IMR-90 (cell line): ENCODE measurements around the gene IFT25. TPM values are rescaled to one million over a fixed set of nuclear protein-coding genes. Genes with fewer than 3 reads are reported as not detected.

Source experiments
- ATAC-seq: fragments of 200-7000 bp; cut with Tn5 transposase; 2 replicates; pipeline ENCODE4 v1.9.1; 2020; ENCODE audit warnings: low read depth, mild to moderate bottlenecking, moderate library complexity
- BruUV-seq: library from RNA; stranded (reverse); fragments of 400-500 nt; replicated peaks from 2 replicates; lab custom pipeline; 2021; lab: Mats Ljungman, UMichigan
- CTCF ChIA-PET: fragments of 300-600 bp; formaldehyde crosslinking; extraction: SDS; loops from one replicate; lab custom pipeline; 2021; ENCODE audit warnings: antibody characterized with exemption; lab: Yijun Ruan, JAX
- POLR2A ChIA-PET: fragments of 300-600 bp; sonication (Branson Sonifier 250); formaldehyde crosslinking; loops from one replicate; lab custom pipeline; 2022; ENCODE audit warnings: antibody characterized with exemption; ENCODE audit not compliant: unreplicated experiment; lab: Charles Lee
- DNase-seq: peaks from one replicate; pipeline ENCODE4 v3.0.0; 2013
- H2AFZ ChIP-seq: replicated peaks from 2 replicates; pipeline ENCODE3; 2013; ENCODE audit warnings: low read length, mild to moderate bottlenecking; ENCODE audit not compliant: poor library complexity
- H2AK5ac ChIP-seq: 2 replicates; pipeline ENCODE4 v1.6.1; 2013; ENCODE audit warnings: low read depth, low read length, inconsistent platforms
- H2AK9ac ChIP-seq: replicated peaks from 2 replicates; pipeline ENCODE3; 2013; ENCODE audit warnings: mild to moderate bottlenecking, low read depth, low read length, moderate library complexity; ENCODE audit not compliant: poor library complexity
- H2BK120ac ChIP-seq: 2 replicates; pipeline ENCODE4 v1.6.1; 2013; ENCODE audit warnings: low read depth, low read length, inconsistent platforms
- H2BK15ac ChIP-seq: 3 replicates; pipeline ENCODE4 v1.6.1; 2013; ENCODE audit warnings: low read depth, low read length, inconsistent platforms
- H2BK20ac ChIP-seq: 2 replicates; pipeline ENCODE4 v1.6.1; 2013; ENCODE audit warnings: low read depth, mild to moderate bottlenecking, inconsistent platforms, low read length, moderate library complexity
- H2BK5ac ChIP-seq: 2 replicates; pipeline ENCODE4 v1.6.1; 2013; ENCODE audit warnings: mild to moderate bottlenecking, low read depth, low read length, inconsistent platforms; ENCODE audit not compliant: poor library complexity, severe bottlenecking
- H3K14ac ChIP-seq: replicated peaks from 2 replicates; pipeline ENCODE4 v1.6.1; 2013; ENCODE audit warnings: low read depth, low read length, inconsistent platforms
- H3K18ac ChIP-seq: 2 replicates; pipeline ENCODE4 v1.6.1; 2013; ENCODE audit warnings: low read depth, low read length, control low read depth
- H3K23ac ChIP-seq: 2 replicates; pipeline ENCODE4 v1.6.1; 2013; ENCODE audit warnings: low read depth, low read length, inconsistent platforms
- H3K27ac ChIP-seq: 2 replicates; pipeline ENCODE4 v1.5.1; 2013; ENCODE audit warnings: mild to moderate bottlenecking, control low read depth, low read length; ENCODE audit not compliant: insufficient read depth
- H3K27me3 ChIP-seq: 2 replicates; pipeline ENCODE4 v1.6.1; 2013; ENCODE audit warnings: low read length; ENCODE audit not compliant: control insufficient read depth, insufficient read depth
- H3K36me3 ChIP-seq: 2 replicates; pipeline ENCODE4 v1.6.1; 2013; ENCODE audit warnings: low read length, mixed read lengths; ENCODE audit not compliant: control insufficient read depth, insufficient read depth
- H3K4ac ChIP-seq: 2 replicates; pipeline ENCODE4 v1.6.1; 2013; ENCODE audit warnings: low read depth, low read length, inconsistent platforms
- H3K4me1 ChIP-seq: 2 replicates; pipeline ENCODE4 v1.6.1; 2013; ENCODE audit warnings: low read length, mixed read lengths; ENCODE audit not compliant: control insufficient read depth, insufficient read depth
- H3K4me2 ChIP-seq: 2 replicates; pipeline ENCODE4 v1.6.1; 2013; ENCODE audit warnings: low read depth, mild to moderate bottlenecking, control low read depth, low read length, moderate library complexity
- H3K4me3 ChIP-seq: 2 replicates; pipeline ENCODE4 v1.5.1; 2013; ENCODE audit warnings: low read depth, mild to moderate bottlenecking, control low read depth, low read length, moderate library complexity; ENCODE audit not compliant: insufficient read depth
- H3K56ac ChIP-seq: 2 replicates; pipeline ENCODE4 v1.6.1; 2013; ENCODE audit warnings: low read length, inconsistent platforms; ENCODE audit not compliant: insufficient read depth; ENCODE audit errors: extremely low read depth
- H3K79me1 ChIP-seq, 2 experiments: 2 replicates each; pipeline ENCODE4 v1.6.1; 2013; ENCODE audit warnings: low read length in 2 of 2, inconsistent platforms in 1 of 2, low read depth in 1 of 2
- H3K9ac ChIP-seq: 2 replicates; pipeline ENCODE4 v1.6.1; 2013; ENCODE audit warnings: low read depth, low read length, control low read depth
- H3K9me1 ChIP-seq: 2 replicates; pipeline ENCODE4 v1.6.1; 2013; ENCODE audit warnings: low read length, inconsistent platforms; ENCODE audit not compliant: insufficient read depth
- H3K9me3 ChIP-seq: 2 replicates; pipeline ENCODE4 v1.6.1; 2013; ENCODE audit warnings: low read length; ENCODE audit not compliant: control insufficient read depth, insufficient read depth
- H4K20me1 ChIP-seq: 2 replicates; pipeline ENCODE4 v1.6.1; 2013; ENCODE audit warnings: low read length, inconsistent platforms; ENCODE audit not compliant: insufficient read depth
- H4K5ac ChIP-seq: 2 replicates; pipeline ENCODE4 v1.6.1; 2013; ENCODE audit warnings: mild to moderate bottlenecking, low read depth, low read length, control low read depth
- H4K8ac ChIP-seq, 2 experiments: 2 replicates each; pipeline ENCODE4 v1.6.1; 2013; ENCODE audit warnings: low read depth in 2 of 2, low read length in 2 of 2, control low read depth in 1 of 2, inconsistent platforms in 1 of 2
- H4K91ac ChIP-seq: 2 replicates; pipeline ENCODE4 v1.6.1; 2013; ENCODE audit warnings: low read depth, low read length, inconsistent platforms; ENCODE audit not compliant: insufficient read depth
- CEBPB ChIP-seq: IDR thresholded peaks from 2 replicates; pipeline ENCODE4 v1.6.1; 2012; ENCODE audit warnings: low read depth, low read length, improper control_type of control experiment
- MAZ ChIP-seq: IDR thresholded peaks from 2 replicates; pipeline ENCODE4 v1.6.1; 2012; ENCODE audit warnings: low read depth, mild to moderate bottlenecking, low read length, improper control_type of control experiment, moderate library complexity, borderline replicate concordance
- RAD21 ChIP-seq: IDR thresholded peaks from 2 replicates; pipeline ENCODE4 v1.6.1; 2012; ENCODE audit warnings: low read length, improper control_type of control experiment
- WGBS, 2 experiments: methylation state at CpG; one replicate each; pipeline versions ENCODE4 v1.1.5 to v1.1.7; 2013; ENCODE audit warnings: missing lambda C conversion rate in 2 of 2; ENCODE audit not compliant: insufficient read length in 1 of 2; ENCODE audit errors: extremely low coverage in 2 of 2; 5-methylcytosine and 5-hydroxymethylcytosine counted together
- dilution Hi-C: fragments of 300-500 bp; cut with HindIII; formaldehyde crosslinking; loops from one replicate; pipeline ENCODE4 v1.14.3; 2018; ENCODE audit warnings: low sequenced_read_pairs; ENCODE audit not compliant: unreplicated experiment
- in situ Hi-C: fragments of 300-500 bp; cut with MboI; formaldehyde crosslinking; loops from 3 replicates; pipeline ENCODE4 v1.14.3; 2019; ENCODE audit warnings: low sequenced_read_pairs, inconsistent platforms, mixed read lengths
- intact Hi-C: fragments of 100-400 bp; cut with micrococcal nuclease; formaldehyde crosslinking; loops from 2 replicates; pipeline ENCODE4 v1.10.0; 2022
- polyA plus RNA-seq, 3 experiments: library from polyadenylated mRNA; depleted of rRNA; stranded (reverse); fragments of >200 nt; gene quantifications; 2 replicates each; pipeline ENCODE4 v1.2.3, GENCODE V29; 2012; ENCODE audit warnings: low replicate concordance in 1 of 3
- total RNA-seq: library from RNA; depleted of rRNA; stranded (reverse); fragments of >200 nt; gene quantifications from 2 replicates; pipeline ENCODE4 v1.2.3, GENCODE V29; 2012

IFT25 gene
- total and polyA plus RNA-seq, 2 of the 4 experiments (the other 2 are of a cell fraction) = 9.1 to 38.0 TPM

DNA sequence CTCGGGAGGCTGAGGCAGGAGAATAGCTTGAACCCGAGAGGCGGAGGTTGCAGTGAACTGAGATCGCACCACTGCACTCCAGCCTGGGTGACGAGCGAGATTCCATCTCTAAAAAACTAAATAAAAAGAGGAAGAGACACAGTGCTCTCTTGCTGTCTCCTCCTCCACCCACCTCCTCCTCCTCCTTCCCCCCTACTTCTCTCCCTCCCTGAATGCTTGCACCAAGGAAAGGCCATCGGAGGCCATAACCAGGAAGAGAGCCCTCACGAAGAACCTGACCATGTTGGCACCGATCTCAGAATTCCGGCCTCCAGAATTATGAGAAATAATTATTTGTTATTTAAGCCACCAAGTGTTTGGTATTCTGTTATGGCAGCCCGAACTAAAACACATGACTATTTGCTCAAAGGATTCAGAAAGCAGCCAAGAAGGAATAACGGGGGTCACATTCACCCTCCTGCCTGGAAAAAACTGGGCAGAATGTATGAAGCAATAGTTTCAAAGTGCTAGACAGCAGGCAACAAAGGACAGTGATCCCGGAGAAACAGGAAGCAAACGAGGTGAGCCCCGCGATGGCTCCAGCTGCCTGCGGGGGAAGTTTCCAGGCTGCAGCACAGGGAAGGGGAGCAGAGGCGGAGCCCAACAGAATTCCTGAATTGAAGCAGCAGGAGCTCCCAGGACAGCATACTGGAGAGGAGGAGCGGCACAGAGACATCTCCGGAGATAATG lies 36.7 kb upstream of the IFT25 start:
- Histone ChIP-seq H3K4me1 (peaks cover 2% of the 10 kb centered on the region; the same call in 1 of the 2 replicates), H3K27me3 (no peaks in the 10 kb centered on the region), H4K91ac (peak overlapping the region; percentile 86), H3K23ac (peak overlapping the region; percentile 79), H3K4ac (peak overlapping the region; percentile 84), H2AK9ac (peak overlapping the region; percentile 71), H4K5ac (peak overlapping the region; percentile 76), H3K9me1 (no peaks in the 10 kb centered on the region), H3K79me1 (no peaks in the 10 kb centered on the region), H2BK120ac (peak overlapping the region; percentile 89), H3K4me3 (peak overlapping the region; percentile 27; the same call in 1 of the 2 replicates), H2AFZ (peak overlapping the region; percentile 93), H2BK20ac (peak overlapping the region; percentile 64), H3K9me3 (no peaks in the 10 kb centered on the region), H4K20me1 (no peaks in the 10 kb centered on the region), H2AK5ac (peak overlapping the region; percentile 50; the same call in 1 of the 2 replicates), H3K56ac (peak overlapping the region; percentile 66), H4K8ac (peak overlapping the region; percentile 91 to 97), H2BK5ac (peak overlapping the region; percentile 19), H3K14ac (peak overlapping the region; percentile 92), H3K9ac (peak overlapping the region; percentile 72), H3K27ac (peak overlapping the region; percentile 4; the same call in 1 of the 2 replicates), H3K36me3 (no peaks in the 10 kb centered on the region), H3K4me2 (peak overlapping the region; percentile 90), H2BK15ac (peak overlapping the region; percentile 57; the same call in 1 of the 3 replicates), H3K18ac (peak overlapping the region; percentile 78)
- peak; percentile 93 for ATAC-seq
- 7% methylated on average over 8 of the region's 20 CpGs; no CpG with 5 or more reads in 1 of the 2 experiments for WGBS, 2 experiments
- dilution Hi-C loops (no loop called here), in situ Hi-C loops (no loop called here), intact Hi-C loops (loop anchor here (1.0 kb wide), 1 partner anchor 10 kb away; no protein-coding TSS in a partner anchor)
- TF ChIP-seq MAZ = no peak
- TF ChIP-seq CEBPB = peak; percentile 79
- no peak for TF ChIP-seq RAD21
- POLR2A ChIA-PET = no interaction called here
- no TSS peak for BruUV-seq
- peak; percentile 52 for DNase-seq
- CTCF ChIA-PET = interaction anchor here (0.5 kb wide), 1 partner anchor 209 kb away, joined by 6 read pairs; no protein-coding TSS in a partner anchor
